HepG2 (cell line): Measurements from ENCODE around the gene COX7B. TPM values are rescaled to one million over a fixed set of nuclear protein-coding genes. Genes with fewer than 3 reads are reported as not detected.
A peak's percentile ranks its signal among the peaks of the same experiment; 100 is the strongest.

ENCODE experiments used
- CC2D1A ChIP-seq: sonication (generic); formaldehyde crosslinking; IDR thresholded peaks from 2 replicates; pipeline ENCODE4 v1.8.1; 2023; ENCODE audit warnings: mild to moderate bottlenecking, missing genetic modification reagents
- GMEB1 ChIP-seq: sonication (generic); formaldehyde crosslinking; IDR thresholded peaks from 2 replicates; pipeline ENCODE4 v1.5.1; 2020; ENCODE audit warnings: missing genetic modification reagents, mild to moderate bottlenecking, borderline replicate concordance
- KAT8 ChIP-seq: IDR thresholded peaks from 2 replicates; pipeline ENCODE4 v1.6.1; 2016; ENCODE audit warnings: missing genetic modification reagents, missing compliant biosample characterization
- NR2F6 ChIP-seq, 2 experiments: IDR thresholded peaks; 2 replicates each; pipeline ENCODE4 v1.6.1; 2016; ENCODE audit warnings: antibody characterized with exemption in 1 of 2, mild to moderate bottlenecking in 1 of 2
- POGK ChIP-seq: sonication (generic); formaldehyde crosslinking; conservative IDR thresholded peaks from 2 replicates; pipeline ENCODE4 v1.8.0; 2022; ENCODE audit warnings: mild to moderate bottlenecking, moderate library complexity, missing genetic modification reagents
- PREB ChIP-seq: sonication (generic); formaldehyde crosslinking; IDR thresholded peaks from 2 replicates; pipeline ENCODE4 v1.4.0; 2020; ENCODE audit warnings: missing genetic modification reagents
- RERE ChIP-seq: IDR thresholded peaks from 2 replicates; pipeline ENCODE4 v1.6.1; 2016; ENCODE audit warnings: low read depth, missing genetic modification reagents, missing compliant biosample characterization
- SOX5 ChIP-seq: IDR thresholded peaks from 2 replicates; pipeline ENCODE4 v1.6.1; 2016; ENCODE audit warnings: borderline replicate concordance
- TFE3 ChIP-seq: IDR thresholded peaks from 2 replicates; pipeline ENCODE4 v1.6.1; 2016
- ZBTB33 ChIP-seq: sonication (generic); formaldehyde crosslinking; IDR thresholded peaks from 2 replicates; pipeline ENCODE4 v1.4.0; 2020; ENCODE audit warnings: missing genetic modification reagents
- ZNF232 ChIP-seq: sonication (generic); formaldehyde crosslinking; IDR thresholded peaks from 2 replicates; pipeline ENCODE4 v1.4.0; 2020; ENCODE audit warnings: missing genetic modification reagents, borderline replicate concordance
- ZNF260 ChIP-seq: sonication (generic); formaldehyde crosslinking; IDR thresholded peaks from 2 replicates; pipeline ENCODE4 v1.4.0; 2020; ENCODE audit warnings: missing genetic modification reagents, low read depth, mild to moderate bottlenecking, borderline replicate concordance
- ZNF660 ChIP-seq: sonication (generic); formaldehyde crosslinking; IDR thresholded peaks from 2 replicates; pipeline ENCODE4 v1.5.1; 2020; ENCODE audit warnings: mild to moderate bottlenecking, low read depth, missing genetic modification reagents, borderline replicate concordance
- ZSCAN12 ChIP-seq: sonication (generic); formaldehyde crosslinking; IDR thresholded peaks from 2 replicates; pipeline ENCODE4 v1.9.0; 2021; ENCODE audit warnings: mild to moderate bottlenecking, missing genetic modification reagents
- polyA plus RNA-seq, 8 experiments: library from polyadenylated mRNA; depleted of rRNA in 3 of 8; stranded (reverse) in 7 of 8; unstranded in 1 of 8; fragments of >200 nt; fragmentation: Illumina TruSeq in 4 of 8; extraction: Trizol in 4 of 8; gene quantifications; 2 replicates each; pipeline versions ENCODE4 v1.2.1 to v1.2.3, GENCODE V29; 2011 to 2016; ENCODE audit warnings: low read depth in 4 of 8, missing spikeins in 1 of 8, mixed read lengths in 1 of 8; ENCODE audit not compliant: insufficient read depth in 1 of 8
- total RNA-seq, 5 experiments: library from RNA; depleted of rRNA; stranded (reverse); fragments of >200 nt; fragmentation: Illumina TruSeq; extraction: Trizol; gene quantifications; 2 replicates each; pipeline ENCODE4 v1.2.3, GENCODE V29; 2016; ENCODE audit warnings: low read depth in 1 of 5

Gene COX7B
- total and polyA plus RNA-seq, 2 of the 13 experiments (the other 11 are each of a cell fraction or from before 2014, with no cell fraction given): 375 to 635 TPM

- TF ChIP-seq ZBTB33 (CRISPR knock-in tag): no peak
- TF ChIP-seq CC2D1A (CRISPR knock-in tag): no peak
- no peak for TF ChIP-seq NR2F6 (IDR thresholded peaks at IDR 0.05)
- TF ChIP-seq NR2F6 (CRISPR knock-in tag; IDR thresholded peaks at IDR 0.05): no peak
- TF ChIP-seq ZNF660 (CRISPR knock-in tag): no peak
- no peak for TF ChIP-seq POGK (CRISPR knock-in tag)
- TF ChIP-seq KAT8 (CRISPR knock-in tag): peak; percentile 78
- no peak for TF ChIP-seq PREB (CRISPR knock-in tag)
- no peak for TF ChIP-seq RERE
- peak; percentile 82 for TF ChIP-seq TFE3 (CRISPR knock-in tag)
- TF ChIP-seq ZSCAN12 (CRISPR knock-in tag): no peak
- peak; percentile 21; the same call in 1 of the 2 replicates for TF ChIP-seq GMEB1 (CRISPR knock-in tag)
- no peak for TF ChIP-seq ZNF232 (CRISPR knock-in tag)
- TF ChIP-seq SOX5 (CRISPR knock-in tag): peak; percentile 38; the same call in 1 of the 2 replicates
- TF ChIP-seq ZNF260 (CRISPR knock-in tag): no peak
These were observed 11.0 kb downstream of the COX7B start, which contains the start of gene ATP7A (continued) for GRCh38 chrX:77910108-77910840.
